Measurements from ENCODE around the gene TBC1D2B.

TBC1D2B gene

GRCh38 chr15:78077053-78077870 lies at the start of gene TBC1D2B:
TSS of gene TBC1D2B (minus strand) at chr15:78077711. CDS start at chr15:78077652, 59 bp downstream.
- peak in 1 of 2 experiments; percentile 56 for DNase-seq

DNA sequence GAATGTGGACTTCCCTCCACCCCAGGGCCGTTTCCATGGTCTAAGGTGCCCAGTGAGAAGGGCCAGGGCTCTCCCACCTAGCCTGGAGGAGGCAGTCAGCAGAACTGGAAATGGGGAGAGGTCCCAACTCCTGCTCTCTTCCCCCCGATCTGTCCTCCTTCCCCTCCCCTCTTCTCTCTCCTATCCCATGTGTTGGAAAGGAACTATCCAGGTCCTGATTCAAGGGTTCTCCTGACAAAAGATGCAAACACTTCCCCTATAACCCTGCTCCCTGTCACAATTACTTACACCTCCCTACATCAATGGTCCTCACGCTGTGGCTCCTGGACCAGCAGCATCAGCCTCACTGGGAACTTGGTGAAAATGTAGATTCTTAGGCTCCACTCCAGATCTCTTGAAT lies 47.8 kb upstream of the TBC1D2B start:
- no peak for DNase-seq

- no peak for DNase-seq
Measured at GRCh38 chr15:78120523-78120922, 43.0 kb upstream of the TBC1D2B start.

DNA sequence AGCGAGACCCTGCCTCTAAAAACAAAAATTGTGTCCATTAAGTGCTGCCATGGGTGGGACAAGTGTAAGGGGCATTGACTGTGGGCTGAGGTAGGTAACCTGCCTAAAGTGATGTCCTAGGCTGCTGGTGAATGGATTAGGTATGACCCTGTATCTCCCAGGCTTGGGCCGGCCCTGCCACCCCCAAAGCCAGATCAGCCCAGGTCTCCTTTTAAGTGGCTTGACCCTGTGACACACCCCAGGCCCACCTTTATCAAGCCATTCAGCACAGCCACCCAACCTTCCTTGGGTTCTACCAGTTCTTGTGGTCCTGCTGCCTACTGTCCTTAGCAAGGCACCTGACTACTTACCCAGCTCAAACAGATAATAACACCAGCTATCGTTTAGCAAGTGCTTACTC lies 35.0 kb upstream of the TBC1D2B start:
- DNase-seq = no peak

- no peak for DNase-seq
Measured at GRCh38 chr15:78111788-78112187, 34.3 kb upstream of the TBC1D2B start.

DNA sequence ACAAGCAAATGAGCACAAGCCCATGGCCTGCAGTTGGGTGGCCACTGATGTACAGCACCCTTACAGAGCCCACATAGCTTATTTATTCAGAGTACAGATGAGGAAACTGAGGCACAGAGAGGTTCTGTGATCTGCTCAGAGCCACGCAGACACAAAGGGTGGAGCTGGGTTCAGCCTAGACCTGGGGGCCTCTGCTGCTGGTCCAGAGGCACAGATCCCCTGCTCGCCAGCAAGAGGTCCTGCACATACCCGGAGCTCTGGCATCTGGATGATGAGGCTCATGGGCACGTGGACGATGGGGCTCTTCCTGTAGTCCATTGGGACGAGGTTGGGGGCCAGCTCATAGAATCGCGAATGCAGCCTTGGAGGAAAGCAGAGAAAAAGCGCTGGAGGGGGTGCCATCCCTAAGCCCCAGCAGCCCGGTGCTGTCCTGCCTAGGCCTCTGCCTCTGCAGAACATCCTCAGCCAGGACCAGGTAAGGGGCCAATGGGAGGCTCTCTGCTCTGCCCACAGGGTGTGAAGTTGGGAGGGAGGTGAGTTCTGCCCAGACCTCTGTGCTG lies 33.5 kb upstream of the TBC1D2B start:
- DNase-seq = no peak

GRCh38 chr15:78110096-78110495 lies 32.6 kb upstream of the TBC1D2B start:
- no peak for DNase-seq

DNA sequence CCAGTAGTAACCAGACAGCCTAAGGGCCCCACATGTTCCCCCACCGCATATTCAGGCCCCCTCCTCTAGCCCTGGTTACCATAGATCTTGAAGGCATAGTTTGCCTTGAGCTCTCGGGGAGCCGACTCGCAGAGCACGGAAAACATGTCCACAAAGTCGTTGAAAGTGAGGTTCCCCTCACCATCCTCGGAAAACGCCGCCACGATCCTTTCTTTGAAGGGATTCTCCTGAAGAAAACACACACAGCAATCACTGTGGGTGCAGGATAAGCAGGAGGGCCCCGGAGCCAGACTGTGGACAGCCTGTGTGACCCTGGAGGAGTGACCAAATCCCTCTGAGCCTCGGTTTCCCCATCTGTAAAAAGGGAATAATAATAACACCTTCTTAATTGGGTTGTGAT lies 31.6 kb upstream of the TBC1D2B start:
- DNase-seq = no peak

GRCh38 chr15:78108300-78109084 lies 31.0 kb upstream of the TBC1D2B start:
- peak; percentile 69 to 81 for DNase-seq

GRCh38 chr15:78107471-78107870 lies 30.0 kb upstream of the TBC1D2B start:
- DNase-seq = no peak

GRCh38 chr15:78105476-78106241 lies 28.1 kb upstream of the TBC1D2B start:
- no peak for DNase-seq

DNA sequence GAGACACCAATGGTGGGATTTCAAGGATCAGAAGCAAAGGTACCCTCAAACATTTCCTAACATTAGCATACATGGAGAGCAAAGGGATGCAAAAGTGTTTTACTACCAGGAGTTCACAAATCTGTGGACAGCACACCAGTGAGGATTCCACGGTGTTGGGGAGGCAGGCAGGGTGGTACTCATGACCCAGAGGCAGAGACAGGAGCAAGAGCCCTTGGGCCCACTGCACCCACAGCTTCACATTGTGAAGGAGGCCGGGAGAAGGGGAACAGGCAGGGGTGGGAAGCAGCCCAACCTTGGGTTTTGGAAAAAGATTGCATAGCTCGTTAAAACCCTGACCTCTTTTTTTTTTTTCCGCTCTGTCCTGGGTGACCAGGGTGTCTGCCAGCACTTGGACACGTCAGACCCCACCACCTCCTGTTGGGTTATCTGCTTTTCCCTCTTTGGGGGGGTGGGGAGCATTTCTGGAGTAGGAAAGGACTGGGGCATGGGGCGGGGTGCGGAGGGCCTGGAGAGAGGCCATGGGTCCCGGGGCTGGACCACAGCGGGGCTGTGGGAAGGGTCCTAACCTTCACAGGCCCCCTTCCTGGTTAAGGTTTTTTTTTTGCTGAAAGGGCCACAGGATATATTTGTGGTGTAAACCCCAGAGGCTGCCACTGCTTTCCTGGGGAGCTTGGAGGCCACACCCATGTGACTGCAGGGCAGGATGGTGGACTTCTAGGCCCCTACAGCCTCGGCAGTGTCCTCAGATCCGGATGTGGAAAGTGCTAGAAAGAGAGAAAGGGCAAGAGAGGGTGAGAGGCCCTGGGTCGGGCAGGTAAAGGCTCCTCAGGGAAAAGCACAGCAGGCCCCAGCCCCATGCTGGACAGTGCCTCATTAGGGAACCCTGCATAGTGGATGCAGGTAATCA lies 27.3 kb upstream of the TBC1D2B start:
- no peak for DNase-seq

DNA sequence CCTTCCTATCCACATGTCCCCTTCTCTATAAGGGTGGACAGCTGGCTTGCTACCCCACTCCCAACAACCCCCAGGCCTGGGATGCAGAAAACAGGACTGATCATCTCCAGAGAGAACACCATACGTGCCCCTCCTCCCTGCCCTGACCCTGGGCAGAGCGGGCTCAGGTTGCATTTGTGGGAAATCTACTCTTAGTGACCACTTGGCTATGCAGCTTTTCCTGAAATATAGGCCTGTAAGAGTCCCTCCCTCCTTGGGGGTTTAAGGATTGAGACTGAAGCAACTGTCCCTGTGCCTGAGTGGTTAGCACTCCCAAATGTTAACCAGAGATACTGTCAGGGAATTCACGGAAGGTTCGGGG lies 26.6 kb upstream of the TBC1D2B start:
- DNase-seq = no peak

DNA sequence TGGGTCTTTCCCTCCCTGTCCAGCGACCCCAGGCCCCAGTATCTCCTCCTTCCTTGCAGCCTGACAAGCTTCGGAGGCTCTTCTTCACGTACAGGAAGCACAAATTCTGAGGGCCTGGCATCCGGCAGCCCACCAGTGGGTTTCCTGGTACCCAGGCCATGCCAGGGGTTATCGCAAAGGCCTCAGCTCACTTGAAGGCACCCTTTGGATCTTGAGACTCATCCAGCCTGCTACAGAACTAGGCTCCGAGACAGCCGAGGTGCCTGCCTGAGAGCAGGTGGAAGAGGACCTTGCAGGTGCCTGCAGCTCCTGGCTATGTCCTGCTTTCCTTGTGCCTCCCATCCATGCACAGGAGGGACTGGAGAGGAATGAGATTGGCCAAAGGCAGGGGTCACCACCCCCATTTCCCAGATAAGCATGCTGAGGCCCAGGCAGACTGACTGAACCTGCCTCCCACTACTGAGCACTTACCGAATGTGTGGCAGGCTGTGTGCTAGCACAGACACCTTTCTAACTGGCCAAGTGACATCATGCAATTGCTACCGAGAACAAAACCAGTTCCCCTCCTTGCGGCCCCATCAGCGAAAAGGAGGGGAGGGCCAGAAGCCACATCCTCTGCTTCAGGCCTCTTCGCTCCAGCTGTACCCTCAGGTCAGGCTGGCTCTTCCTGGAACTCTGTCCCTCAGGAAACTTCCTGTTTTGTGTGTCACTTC lies 26.1 kb upstream of the TBC1D2B start:
- DNase-seq = no peak

GRCh38 chr15:78102741-78103140 lies 25.2 kb upstream of the TBC1D2B start:
- no peak for DNase-seq

DNA sequence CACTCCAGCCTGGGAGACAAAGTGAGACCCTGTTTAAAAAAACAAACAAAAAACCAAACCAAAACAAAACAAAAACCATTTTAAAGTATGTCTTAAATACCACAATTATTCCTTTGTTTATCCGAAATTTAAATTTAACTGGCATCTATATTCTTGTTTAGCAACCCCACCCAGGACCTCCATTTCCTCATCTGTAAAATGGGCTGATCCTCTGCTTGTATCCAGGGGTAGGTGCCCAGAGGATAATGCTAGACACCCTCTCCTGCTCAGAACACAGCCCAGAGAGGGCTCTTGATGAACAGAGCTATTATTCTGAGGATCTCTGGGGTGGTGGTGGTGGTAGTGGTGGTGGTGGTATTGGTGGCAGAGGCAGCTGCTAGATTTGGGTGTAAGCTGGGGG lies 24.7 kb upstream of the TBC1D2B start:
- DNase-seq = no peak

DNA sequence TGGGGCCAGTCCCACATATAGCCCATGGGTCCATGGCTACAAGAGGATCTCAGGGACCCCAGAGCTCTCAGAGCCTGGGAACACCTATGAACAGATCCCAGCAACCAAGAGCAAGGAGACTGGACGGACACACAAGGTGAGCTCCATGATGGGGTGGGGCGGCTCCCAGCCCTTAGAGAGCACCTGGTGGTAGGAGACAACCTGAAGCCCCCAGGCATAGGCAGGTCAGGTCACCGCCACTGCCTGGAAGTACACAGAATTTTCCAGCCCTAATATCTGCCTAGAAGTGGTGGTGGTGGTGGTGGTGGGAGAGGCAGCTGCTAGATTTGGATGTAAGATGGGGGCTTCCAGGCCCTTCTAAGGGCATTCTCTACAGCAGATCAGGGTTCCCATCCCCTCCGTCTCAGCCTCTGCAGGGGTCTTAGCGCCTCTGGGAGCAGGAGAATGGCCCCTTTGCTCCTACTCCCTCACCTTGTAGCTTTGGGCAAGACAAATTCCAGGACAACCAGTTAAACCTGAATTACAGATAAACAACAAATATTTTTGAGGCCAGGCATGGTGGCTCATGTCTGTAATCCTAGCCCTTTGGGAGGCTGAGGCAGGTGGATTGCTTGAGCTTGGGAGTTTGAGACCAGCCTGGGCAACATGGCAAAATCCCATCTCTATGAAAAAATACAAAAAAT lies 24.1 kb upstream of the TBC1D2B start:
- no peak for DNase-seq

- DNase-seq = no peak
Measured at GRCh38 chr15:78100886-78101285, 23.4 kb upstream of the TBC1D2B start.

GRCh38 chr15:78098131-78098755 lies 20.7 kb upstream of the TBC1D2B start:
- DNase-seq = no peak

DNA sequence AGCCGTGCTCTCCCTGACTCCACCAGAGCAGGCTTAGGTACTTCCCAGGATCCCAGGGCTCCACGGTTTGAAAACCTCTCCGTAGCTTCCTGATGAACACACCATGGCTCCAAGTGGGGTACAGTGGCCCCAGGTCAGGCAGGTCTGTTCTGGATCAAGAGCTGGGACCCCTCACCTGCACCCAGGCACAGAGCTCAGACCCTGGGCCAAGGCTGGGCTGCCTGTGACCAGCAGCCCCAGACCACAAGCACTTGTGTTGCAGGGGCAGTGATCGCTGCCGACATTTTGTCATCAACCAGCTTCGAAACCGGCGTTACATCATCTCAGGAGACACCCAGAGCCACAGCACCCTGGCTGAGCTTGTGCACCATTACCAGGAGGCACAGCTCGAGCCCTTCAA lies 20.2 kb upstream of the TBC1D2B start:
- DNase-seq = no peak
